Measurements from ENCODE around the gene VSIR.

GRCh38 chr10:71727738-71728737 is 45.3 kb downstream of the VSIR start:
- TF ChIP-seq, protein P1, sequence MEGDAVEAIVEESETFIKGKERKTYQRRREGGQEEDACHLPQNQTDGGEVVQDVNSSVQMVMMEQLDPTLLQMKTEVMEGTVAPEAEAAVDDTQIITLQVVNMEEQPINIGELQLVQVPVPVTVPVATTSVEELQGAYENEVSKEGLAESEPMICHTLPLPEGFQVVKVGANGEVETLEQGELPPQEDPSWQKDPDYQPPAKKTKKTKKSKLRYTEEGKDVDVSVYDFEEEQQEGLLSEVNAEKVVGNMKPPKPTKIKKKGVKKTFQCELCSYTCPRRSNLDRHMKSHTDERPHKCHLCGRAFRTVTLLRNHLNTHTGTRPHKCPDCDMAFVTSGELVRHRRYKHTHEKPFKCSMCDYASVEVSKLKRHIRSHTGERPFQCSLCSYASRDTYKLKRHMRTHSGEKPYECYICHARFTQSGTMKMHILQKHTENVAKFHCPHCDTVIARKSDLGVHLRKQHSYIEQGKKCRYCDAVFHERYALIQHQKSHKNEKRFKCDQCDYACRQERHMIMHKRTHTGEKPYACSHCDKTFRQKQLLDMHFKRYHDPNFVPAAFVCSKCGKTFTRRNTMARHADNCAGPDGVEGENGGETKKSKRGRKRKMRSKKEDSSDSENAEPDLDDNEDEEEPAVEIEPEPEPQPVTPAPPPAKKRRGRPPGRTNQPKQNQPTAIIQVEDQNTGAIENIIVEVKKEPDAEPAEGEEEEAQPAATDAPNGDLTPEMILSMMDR (IDR thresholded peaks at IDR 0.05; ENCODE audit: low read depth, low read length) = no peak
- TF ChIP-seq EZH2phosphoT487 (IDR thresholded peaks at IDR 0.05; ENCODE audit: low read depth) = no peak
